C4-2B (cell line): ENCODE measurements around the gene TRMT2A.

Source experiments
- H3K27ac ChIP-seq: fragments of 450-650 bp; 2 replicates; pipeline ENCODE4 v1.5.1; 2017
- ZFX ChIP-seq: fragments of 450-650 bp; IDR thresholded peaks from 2 replicates; pipeline ENCODE4 v1.6.1; 2017
- TF ChIP-seq, protein P1 (sequence below): fragments of 450-650 bp; conservative IDR thresholded peaks from 2 replicates; pipeline ENCODE4 v1.5.1; 2017; ENCODE audit warnings: mild to moderate bottlenecking

The TRMT2A gene

DNA sequence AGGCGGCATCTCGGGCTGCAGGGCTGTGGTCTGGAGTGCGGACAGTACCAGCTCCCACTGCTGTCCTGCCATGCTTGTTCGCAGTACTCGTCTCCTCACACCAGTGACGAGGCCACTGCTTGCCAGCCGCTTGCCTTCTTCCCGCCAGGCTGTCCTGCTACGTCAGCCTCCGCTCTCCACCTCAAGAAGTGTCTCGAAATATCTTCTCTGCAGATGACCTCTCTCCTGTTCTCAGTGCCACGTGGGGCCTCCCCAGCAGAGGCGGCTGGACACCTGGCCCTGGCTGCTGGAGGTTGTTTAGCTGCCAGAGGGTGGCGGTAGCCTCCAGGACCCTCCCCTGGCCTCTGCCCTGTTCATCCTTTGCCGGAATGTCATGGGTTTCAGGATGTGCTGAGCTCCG is 36.9 kb upstream of the TRMT2A start:
- TF ChIP-seq, protein P1, sequence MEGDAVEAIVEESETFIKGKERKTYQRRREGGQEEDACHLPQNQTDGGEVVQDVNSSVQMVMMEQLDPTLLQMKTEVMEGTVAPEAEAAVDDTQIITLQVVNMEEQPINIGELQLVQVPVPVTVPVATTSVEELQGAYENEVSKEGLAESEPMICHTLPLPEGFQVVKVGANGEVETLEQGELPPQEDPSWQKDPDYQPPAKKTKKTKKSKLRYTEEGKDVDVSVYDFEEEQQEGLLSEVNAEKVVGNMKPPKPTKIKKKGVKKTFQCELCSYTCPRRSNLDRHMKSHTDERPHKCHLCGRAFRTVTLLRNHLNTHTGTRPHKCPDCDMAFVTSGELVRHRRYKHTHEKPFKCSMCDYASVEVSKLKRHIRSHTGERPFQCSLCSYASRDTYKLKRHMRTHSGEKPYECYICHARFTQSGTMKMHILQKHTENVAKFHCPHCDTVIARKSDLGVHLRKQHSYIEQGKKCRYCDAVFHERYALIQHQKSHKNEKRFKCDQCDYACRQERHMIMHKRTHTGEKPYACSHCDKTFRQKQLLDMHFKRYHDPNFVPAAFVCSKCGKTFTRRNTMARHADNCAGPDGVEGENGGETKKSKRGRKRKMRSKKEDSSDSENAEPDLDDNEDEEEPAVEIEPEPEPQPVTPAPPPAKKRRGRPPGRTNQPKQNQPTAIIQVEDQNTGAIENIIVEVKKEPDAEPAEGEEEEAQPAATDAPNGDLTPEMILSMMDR = no peak
- H3K27ac ChIP-seq = no peak overlapping the region

DNA sequence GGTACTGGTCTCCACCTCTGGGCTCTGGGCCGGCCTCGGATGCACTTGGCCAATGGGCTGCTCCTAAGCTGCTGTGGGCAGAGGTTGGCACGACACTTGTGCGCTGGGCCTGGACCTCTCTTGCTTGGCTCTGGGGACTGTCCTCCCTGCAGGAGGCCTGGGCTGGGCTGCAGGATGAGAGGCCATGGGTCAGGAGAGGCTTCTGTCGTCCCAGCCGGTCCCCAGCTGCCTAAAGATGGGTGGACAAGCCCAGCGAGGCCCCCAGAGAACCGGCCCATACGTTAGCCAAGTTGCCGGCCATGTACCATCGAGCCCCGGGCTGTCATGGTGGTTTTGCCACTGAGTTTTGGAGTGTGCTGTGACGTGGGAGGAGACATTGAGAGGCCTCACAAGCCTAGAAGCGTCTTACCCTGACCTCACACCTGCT is 35.5 kb upstream of the TRMT2A start:
- H3K27ac ChIP-seq = no peak overlapping the region
- TF ChIP-seq ZFX = no peak
- TF ChIP-seq, protein P1 = no peak

DNA sequence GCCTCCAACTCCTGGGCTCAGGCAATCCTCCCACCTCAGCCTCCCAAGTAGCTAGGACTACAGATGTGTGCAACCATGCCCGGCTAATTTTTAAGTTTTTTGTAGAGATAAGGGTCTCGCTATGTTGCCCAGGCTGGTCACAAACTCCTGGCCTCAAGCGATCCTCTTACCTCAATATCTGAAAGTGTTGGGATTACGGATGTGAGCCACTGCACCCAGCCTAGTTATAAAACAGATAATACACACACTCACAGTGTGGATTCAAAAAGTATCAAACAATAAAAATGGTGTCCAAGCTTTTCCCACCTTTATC is 34.2 kb upstream of the TRMT2A start:
- no peak overlapping the region for H3K27ac ChIP-seq
- TF ChIP-seq, protein P1 = no peak
- no peak for TF ChIP-seq ZFX

DNA sequence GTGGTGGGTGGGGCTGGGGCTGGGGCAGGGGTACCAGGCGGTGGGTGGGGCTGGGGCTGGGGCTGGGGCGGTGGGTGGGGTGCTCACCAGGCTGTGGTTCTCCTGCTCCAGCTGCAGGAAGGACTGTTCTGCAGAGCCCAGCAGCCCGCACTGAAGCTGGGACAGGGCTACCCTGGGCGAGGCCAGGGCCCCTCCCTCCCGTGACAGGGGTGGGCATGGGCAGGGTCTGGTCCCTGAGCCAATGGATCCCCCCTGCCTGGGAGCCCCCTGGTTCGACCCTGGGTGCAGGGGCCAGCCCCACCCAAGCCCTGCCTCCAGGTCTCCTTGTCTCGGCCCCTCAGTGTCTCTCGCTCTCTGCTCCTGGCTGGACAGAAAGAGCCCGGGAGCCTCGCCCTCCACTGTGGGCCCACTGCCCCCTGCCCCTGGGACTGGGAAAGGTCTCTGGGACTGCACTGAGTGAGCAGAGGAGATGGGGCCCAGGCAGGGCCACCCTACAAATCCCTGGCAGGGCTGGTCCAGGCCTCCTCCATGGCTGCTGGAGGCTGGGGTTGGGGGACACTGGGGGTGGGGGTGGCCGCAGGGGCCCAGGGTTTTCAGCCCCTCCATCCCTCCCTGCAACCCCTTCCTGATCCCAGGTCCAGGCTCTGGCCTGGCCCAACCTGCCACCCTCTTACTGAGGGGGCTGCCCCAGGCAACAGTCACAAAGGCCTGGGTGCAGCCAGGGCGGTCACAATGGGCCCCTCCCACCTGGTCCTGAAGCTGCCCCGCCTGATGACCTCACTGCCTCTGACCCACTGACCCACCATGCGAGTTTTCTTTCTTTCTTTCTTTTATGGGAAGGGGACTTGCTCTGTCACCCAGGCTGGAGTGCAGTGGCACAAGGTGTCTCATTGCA is 33.6 kb upstream of the TRMT2A start, which contains the start of gene CCDC188:
Gene CCDC188, minus strand, starts transcription at position 675 of the 895 bp plus-strand sequence. Its CDS starts 69 bp downstream, at position 606.
- H3K27ac ChIP-seq = no peak within 1 kb of the TSS
- TF ChIP-seq, protein P1 = no peak
- TF ChIP-seq ZFX = no peak

DNA sequence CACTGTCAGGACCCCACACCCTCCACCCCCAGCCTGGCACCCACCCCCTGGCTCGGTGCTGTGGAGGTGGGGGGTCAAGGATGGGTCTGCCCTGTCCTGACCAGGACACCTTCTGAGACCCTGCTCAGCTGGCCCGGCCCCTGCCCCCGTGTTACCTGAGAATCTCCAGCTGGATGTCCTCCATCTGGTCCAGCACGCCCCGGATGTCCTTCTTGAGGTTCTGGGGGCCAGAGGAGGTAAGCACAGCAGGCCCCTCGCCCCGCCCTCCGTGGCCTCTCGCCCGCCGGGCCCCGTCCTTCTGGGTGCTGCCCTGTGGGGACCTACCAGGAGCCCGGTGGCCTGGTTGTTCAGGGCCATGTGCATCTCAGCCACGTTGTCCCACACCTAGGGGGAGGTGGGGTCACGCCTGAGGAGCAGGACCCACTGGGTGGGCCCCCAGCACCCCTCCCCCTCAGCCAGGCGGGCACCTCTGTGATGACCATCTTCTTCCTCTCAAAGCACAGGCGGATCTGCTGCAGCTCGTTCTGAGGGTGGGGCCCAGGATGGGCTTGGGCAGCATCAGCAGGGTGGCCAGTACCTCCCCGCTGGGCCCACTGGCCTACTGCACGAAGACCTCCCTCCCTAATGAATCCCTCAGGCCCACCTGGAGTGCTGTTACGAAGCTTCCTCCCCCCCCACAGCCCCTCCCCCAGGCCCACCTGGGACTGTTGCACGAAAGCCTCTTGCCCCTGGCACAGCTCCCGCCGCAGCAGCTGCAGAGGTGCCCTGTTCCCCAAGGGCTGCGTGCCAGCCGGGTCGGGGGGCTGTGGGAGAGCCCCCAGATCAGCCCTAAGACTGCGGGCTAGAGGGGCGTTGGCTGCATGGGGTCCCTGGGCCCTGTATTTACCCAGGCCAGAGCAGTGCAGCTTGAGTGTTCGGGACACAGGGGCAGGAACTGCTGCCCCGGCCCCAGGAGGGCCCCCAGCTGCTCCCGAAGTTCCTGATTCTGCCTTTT is 32.5 kb upstream of the TRMT2A start:
- no peak overlapping the region for H3K27ac ChIP-seq
- TF ChIP-seq ZFX = no peak
- TF ChIP-seq, protein P1 = no peak

DNA sequence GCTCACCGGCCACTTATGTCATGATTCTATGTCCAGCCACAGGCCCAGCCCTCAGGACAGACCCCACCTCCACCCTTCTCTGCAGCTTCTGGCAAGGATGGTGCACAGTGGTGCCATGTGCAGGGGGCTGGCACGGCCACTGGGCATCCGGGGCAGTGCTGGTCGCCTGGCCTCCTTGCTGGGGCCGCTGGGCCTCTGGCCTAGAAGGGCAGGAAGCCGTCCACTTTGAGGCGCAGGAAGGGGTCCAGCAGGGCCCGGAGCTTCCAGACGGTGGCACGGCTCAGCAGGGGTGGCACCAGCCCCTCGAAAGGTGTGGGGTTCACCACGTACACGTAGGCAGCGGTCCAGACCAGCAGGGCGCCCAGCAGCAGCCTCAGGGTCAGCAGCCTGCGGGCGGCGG is 31.4 kb upstream of the TRMT2A start:
- no peak for TF ChIP-seq ZFX
- TF ChIP-seq, protein P1 = no peak
- H3K27ac ChIP-seq = no peak overlapping the region
